DMS153 treated with DMSO at 0.1 percent for 48 hours (cell line): ENCODE data around the gene DFFB.
"Not testable (repeated sequence)": the region's sequence is repeated elsewhere in the genome, so short reads cannot be mapped to it uniquely, and the experiment has no call there.

ENCODE experiments used
- DNase-seq: peaks from one replicate; lab custom pipeline; 2025; ENCODE audit not compliant: unreplicated experiment; lab: John Stamatoyannopoulos, UW

DFFB gene

GRCh38 chr1:3856923-3857790 is at the start of gene DFFB, which contains the start of gene CEP104:
Gene DFFB, plus strand, starts transcription at chr1:3857476. Its CDS starts 128 bp downstream, at chr1:3857604.
Gene CEP104, minus strand, starts transcription at chr1:3857211. Its CDS starts 4,804 bp downstream, at chr1:3852407.
- peak; percentile 96 for DNase-seq

- DNase-seq = no peak
Observed at GRCh38 chr1:3807769-3808168, 49.5 kb upstream of the DFFB start.

GRCh38 chr1:3809680-3810079 is 47.6 kb upstream of the DFFB start:
- no peak for DNase-seq

GRCh38 chr1:3810149-3810761 is 47.0 kb upstream of the DFFB start:
- DNase-seq = not testable (repeated sequence)

- DNase-seq = no peak
Observed at GRCh38 chr1:3811595-3811911, 45.7 kb upstream of the DFFB start.

- no peak for DNase-seq
Observed at GRCh38 chr1:3814065-3814464, 43.2 kb upstream of the DFFB start.

GRCh38 chr1:3814771-3815561 is 42.3 kb upstream of the DFFB start:
- DNase-seq = no peak

GRCh38 chr1:3816331-3817137 is 40.7 kb upstream of the DFFB start:
- DNase-seq = no peak

GRCh38 chr1:3817138-3817740 is 40.0 kb upstream of the DFFB start:
- DNase-seq = no peak

- DNase-seq = no peak
Observed at GRCh38 chr1:3817821-3818597, 39.3 kb upstream of the DFFB start.

GRCh38 chr1:3819771-3820200 is 37.5 kb upstream of the DFFB start:
- no peak for DNase-seq

- no peak for DNase-seq
Observed at GRCh38 chr1:3820316-3820715, 37.0 kb upstream of the DFFB start.

GRCh38 chr1:3821004-3821403 is 36.3 kb upstream of the DFFB start:
- DNase-seq = no peak

- no peak for DNase-seq
Observed at GRCh38 chr1:3821447-3821846, 35.8 kb upstream of the DFFB start.

- no peak for DNase-seq
Observed at GRCh38 chr1:3821908-3822307, 35.4 kb upstream of the DFFB start.

- no peak for DNase-seq
Observed at GRCh38 chr1:3822421-3822820, 34.9 kb upstream of the DFFB start.

- DNase-seq = no peak
Observed at GRCh38 chr1:3824650-3825049, 32.6 kb upstream of the DFFB start.

GRCh38 chr1:3825356-3825755 is 31.9 kb upstream of the DFFB start:
- DNase-seq = no peak

GRCh38 chr1:3827813-3828307 is 29.4 kb upstream of the DFFB start:
- DNase-seq = no peak

GRCh38 chr1:3828391-3828790 is 28.9 kb upstream of the DFFB start:
- no peak for DNase-seq
